Measurements from ENCODE around the gene CYP1B1.

DNA sequence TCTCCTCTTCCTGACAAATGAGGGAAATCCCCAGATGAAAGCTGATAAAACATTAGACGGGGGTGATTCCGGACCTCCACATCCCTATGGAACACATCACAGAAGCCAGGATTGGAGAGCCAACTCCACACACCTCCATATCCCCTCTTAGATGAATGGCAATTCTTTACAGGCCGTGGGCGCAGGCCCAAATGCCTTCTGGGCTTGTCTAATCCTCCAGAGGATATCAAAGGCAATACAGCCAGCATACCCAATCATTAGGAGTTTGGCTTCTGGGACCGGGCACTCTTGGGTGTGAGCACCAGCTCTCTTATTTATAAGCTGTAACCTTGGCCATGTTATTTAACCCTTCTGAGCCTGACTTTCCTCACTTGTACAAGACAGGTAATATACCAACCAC lies 15.0 kb upstream of the CYP1B1 start:
- TF ChIP-seq, protein P1, sequence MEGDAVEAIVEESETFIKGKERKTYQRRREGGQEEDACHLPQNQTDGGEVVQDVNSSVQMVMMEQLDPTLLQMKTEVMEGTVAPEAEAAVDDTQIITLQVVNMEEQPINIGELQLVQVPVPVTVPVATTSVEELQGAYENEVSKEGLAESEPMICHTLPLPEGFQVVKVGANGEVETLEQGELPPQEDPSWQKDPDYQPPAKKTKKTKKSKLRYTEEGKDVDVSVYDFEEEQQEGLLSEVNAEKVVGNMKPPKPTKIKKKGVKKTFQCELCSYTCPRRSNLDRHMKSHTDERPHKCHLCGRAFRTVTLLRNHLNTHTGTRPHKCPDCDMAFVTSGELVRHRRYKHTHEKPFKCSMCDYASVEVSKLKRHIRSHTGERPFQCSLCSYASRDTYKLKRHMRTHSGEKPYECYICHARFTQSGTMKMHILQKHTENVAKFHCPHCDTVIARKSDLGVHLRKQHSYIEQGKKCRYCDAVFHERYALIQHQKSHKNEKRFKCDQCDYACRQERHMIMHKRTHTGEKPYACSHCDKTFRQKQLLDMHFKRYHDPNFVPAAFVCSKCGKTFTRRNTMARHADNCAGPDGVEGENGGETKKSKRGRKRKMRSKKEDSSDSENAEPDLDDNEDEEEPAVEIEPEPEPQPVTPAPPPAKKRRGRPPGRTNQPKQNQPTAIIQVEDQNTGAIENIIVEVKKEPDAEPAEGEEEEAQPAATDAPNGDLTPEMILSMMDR (IDR thresholded peaks at IDR 0.05): no peak
- TF ChIP-seq POLR2A (IDR thresholded peaks at IDR 0.05) (no peak), POLR2AphosphoS5 (IDR thresholded peaks at IDR 0.05) (no peak)

Data from upper lobe of left lung (tissue), 4 donors.